ENCODE measurements around the gene PMS2. TPM values are rescaled to one million over a fixed set of nuclear protein-coding genes. Genes with fewer than 3 reads are reported as not detected.
"Not testable (repeated sequence)": the region's sequence is repeated elsewhere in the genome, so short reads cannot be mapped to it uniquely, and the experiment has no call there.

The PMS2 gene
- total RNA-seq, 1 experiment from 2014 or later, result 27.6 TPM

DNA sequence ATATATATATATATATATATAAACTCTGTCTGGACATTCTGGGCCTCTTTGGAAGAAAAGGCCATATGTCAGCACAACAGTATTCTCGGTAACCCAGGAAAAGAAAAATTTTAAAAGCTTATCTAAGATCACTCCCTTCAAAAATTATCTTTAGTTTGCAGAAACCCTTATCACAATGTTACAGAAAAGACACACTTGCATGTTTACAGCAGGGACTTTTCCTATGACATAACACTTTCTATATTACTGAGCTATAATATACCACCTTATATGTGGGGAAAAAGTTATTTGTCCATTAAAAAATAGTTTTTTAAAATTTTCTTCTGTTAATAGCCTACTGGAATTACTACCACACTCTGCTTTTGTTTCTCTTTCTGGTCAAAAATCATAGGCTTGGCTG, 47.8 kb upstream of the PMS2 start:
- TF ChIP-seq ELF1 (IDR thresholded peaks at IDR 0.05; ENCODE audit: borderline replicate concordance, low read depth) (no peak), ZNF274 (IDR thresholded peaks at IDR 0.05; ENCODE audit: low read depth, low read length) (no peak), CBX3 (IDR thresholded peaks at IDR 0.05; ENCODE audit: low read depth) (no peak), TCF7L2 (IDR thresholded peaks at IDR 0.05; ENCODE audit: borderline replicate concordance, extremely low read depth, insufficient read depth, insufficient read length) (no peak), ZFX (IDR thresholded peaks at IDR 0.05) (no peak), SRF (IDR thresholded peaks at IDR 0.05; ENCODE audit: low read depth) (no peak), FOSL1 (IDR thresholded peaks at IDR 0.05; ENCODE audit: low read depth) (no peak), JUND (IDR thresholded peaks at IDR 0.05) (no peak), YY1 (IDR thresholded peaks at IDR 0.05; ENCODE audit: extremely low read depth, insufficient replicate concordance, low read depth, low read length) (no peak), POLR2AphosphoS5 (IDR thresholded peaks at IDR 0.05; ENCODE audit: low read depth, low read length) (no peak), POLR2A (IDR thresholded peaks at IDR 0.05; ENCODE audit: borderline replicate concordance, extremely low read depth, insufficient read depth, insufficient read length) (no peak), SP1 (IDR thresholded peaks at IDR 0.05; ENCODE audit: low read depth) (no peak), CEBPB (IDR thresholded peaks at IDR 0.05; ENCODE audit: low read depth) (no peak), EGR1 (IDR thresholded peaks at IDR 0.05; ENCODE audit: low read depth) (no peak), EZH2phosphoT487 (IDR thresholded peaks at IDR 0.05; ENCODE audit: borderline replicate concordance) (no peak)
- TF ChIP-seq, protein P1, sequence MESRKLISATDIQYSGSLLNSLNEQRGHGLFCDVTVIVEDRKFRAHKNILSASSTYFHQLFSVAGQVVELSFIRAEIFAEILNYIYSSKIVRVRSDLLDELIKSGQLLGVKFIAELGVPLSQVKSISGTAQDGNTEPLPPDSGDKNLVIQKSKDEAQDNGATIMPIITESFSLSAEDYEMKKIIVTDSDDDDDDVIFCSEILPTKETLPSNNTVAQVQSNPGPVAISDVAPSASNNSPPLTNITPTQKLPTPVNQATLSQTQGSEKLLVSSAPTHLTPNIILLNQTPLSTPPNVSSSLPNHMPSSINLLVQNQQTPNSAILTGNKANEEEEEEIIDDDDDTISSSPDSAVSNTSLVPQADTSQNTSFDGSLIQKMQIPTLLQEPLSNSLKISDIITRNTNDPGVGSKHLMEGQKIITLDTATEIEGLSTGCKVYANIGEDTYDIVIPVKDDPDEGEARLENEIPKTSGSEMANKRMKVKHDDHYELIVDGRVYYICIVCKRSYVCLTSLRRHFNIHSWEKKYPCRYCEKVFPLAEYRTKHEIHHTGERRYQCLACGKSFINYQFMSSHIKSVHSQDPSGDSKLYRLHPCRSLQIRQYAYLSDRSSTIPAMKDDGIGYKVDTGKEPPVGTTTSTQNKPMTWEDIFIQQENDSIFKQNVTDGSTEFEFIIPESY (IDR thresholded peaks at IDR 0.05; ENCODE audit: extremely low read depth, insufficient replicate concordance, low read length), result no peak
- TF ChIP-seq, protein P2, sequence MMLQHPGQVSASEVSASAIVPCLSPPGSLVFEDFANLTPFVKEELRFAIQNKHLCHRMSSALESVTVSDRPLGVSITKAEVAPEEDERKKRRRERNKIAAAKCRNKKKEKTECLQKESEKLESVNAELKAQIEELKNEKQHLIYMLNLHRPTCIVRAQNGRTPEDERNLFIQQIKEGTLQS (IDR thresholded peaks at IDR 0.05), result no peak
- DNase-seq (ENCODE audit: low read depth, low spot score) (no peak), ATAC-seq (no peak)
- H3K4me3 ChIP-seq (replicated peaks in 1 of 2; ENCODE audit: low read depth in 1 of 2, low read length in 2 of 2), result no peak overlapping the region
- H3K27me3 ChIP-seq (ENCODE audit: insufficient read depth, low read length), result no peaks in the 10 kb centered on the region
- H3K9me2 ChIP-seq (ENCODE audit: insufficient read depth), result no peaks in the 10 kb centered on the region
- H3K4me2 ChIP-seq (ENCODE audit: low read length), result no peak overlapping the region
- no peak overlapping the region for H3K27ac ChIP-seq (ENCODE audit: low read depth, low read length)
- H3K79me2 ChIP-seq (ENCODE audit: insufficient read depth, low read length), result peaks cover 50% of the 10 kb centered on the region
- no peak overlapping the region for H2AFZ ChIP-seq (ENCODE audit: low read depth, low read length, poor library complexity, severe bottlenecking)
- RAD21 ChIA-PET (ENCODE audit: low non-redundant PET in 1 of 2, low total read pairs in 2 of 2, uncharacterized antibody in 2 of 2, unreplicated experiment in 2 of 2), result no interaction called here
- intact Hi-C loops (cut with micrococcal nuclease), result no loop called here
- H3K9me3 ChIP-seq (ENCODE audit: control insufficient read depth in 1 of 2, insufficient read depth in 1 of 2, low read depth in 1 of 2, low read length in 2 of 2), result no peaks in the 10 kb centered on the region
- CTCF ChIA-PET, result no interaction called here
- H3K36me3 ChIP-seq (ENCODE audit: control insufficient read depth in 1 of 2, insufficient read depth in 2 of 2, low read length in 2 of 2), result peaks cover 5 to 14% of the 10 kb centered on the region in 2 experiments; a peak in 3 of 4 replicates
- no peaks in the 10 kb centered on the region for H4K20me1 ChIP-seq (ENCODE audit: insufficient read depth)
- no peak overlapping the region for H3K9ac ChIP-seq (ENCODE audit: low read length)
- peaks cover 18 to 23% of the 10 kb centered on the region in 2 experiments for H3K4me1 ChIP-seq (ENCODE audit: control insufficient read depth in 1 of 2, insufficient read depth in 2 of 2, low read length in 2 of 2)
- POLR2A ChIA-PET, result interaction anchor here (1.0 kb wide), 1 partner anchor 10 kb away, joined by 4 read pairs; no protein-coding TSS in a partner anchor
- no TSS peak for BruUV-seq (replicated peaks)

DNA sequence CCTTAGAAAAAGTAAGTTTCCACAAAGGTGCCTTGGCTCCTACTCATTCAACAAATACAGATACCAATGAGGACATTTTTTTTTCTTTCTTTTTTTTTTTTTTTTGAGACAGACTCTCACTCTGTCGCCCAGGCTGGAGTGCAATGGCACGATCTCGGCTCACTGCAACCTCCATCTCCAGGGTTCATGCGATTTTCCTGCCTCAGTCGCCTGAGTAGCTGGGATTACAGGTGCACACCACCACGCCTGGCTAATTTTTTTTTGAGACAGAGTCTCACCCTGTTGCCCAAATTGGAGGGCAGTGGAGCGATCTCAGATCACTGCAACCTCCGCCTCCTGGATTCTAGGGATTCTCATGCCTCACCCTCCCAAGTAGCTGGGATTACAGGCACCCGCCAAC, 42.3 kb upstream of the PMS2 start:
- H4K20me1 ChIP-seq (ENCODE audit: insufficient read depth); intact Hi-C loops (cut with micrococcal nuclease); H3K4me1 ChIP-seq (ENCODE audit: control insufficient read depth in 1 of 2, insufficient read depth in 2 of 2, low read length in 2 of 2); H3K9me3 ChIP-seq (ENCODE audit: control insufficient read depth in 1 of 2, insufficient read depth in 1 of 2, low read depth in 1 of 2, low read length in 2 of 2); H3K9me2 ChIP-seq (ENCODE audit: insufficient read depth); DNase-seq (ENCODE audit: low read depth, low spot score); H2AFZ ChIP-seq (ENCODE audit: low read depth, low read length, poor library complexity, severe bottlenecking); H3K9ac ChIP-seq (ENCODE audit: low read length); CTCF ChIA-PET; POLR2A ChIA-PET; H3K4me2 ChIP-seq (ENCODE audit: low read length); RAD21 ChIA-PET (ENCODE audit: low non-redundant PET in 1 of 2, low total read pairs in 2 of 2, uncharacterized antibody in 2 of 2, unreplicated experiment in 2 of 2); ATAC-seq; H3K27ac ChIP-seq (ENCODE audit: low read depth, low read length); H3K27me3 ChIP-seq (ENCODE audit: insufficient read depth, low read length); H3K4me3 ChIP-seq (replicated peaks in 1 of 2; ENCODE audit: low read depth in 1 of 2, low read length in 2 of 2); BruUV-seq (replicated peaks): not testable (repeated sequence)
- H3K36me3 ChIP-seq (ENCODE audit: control insufficient read depth in 1 of 2, insufficient read depth in 2 of 2, low read length in 2 of 2), result peaks cover 16 to 37% of the 10 kb centered on the region in 2 experiments
- peaks cover 32% of the 10 kb centered on the region for H3K79me2 ChIP-seq (ENCODE audit: insufficient read depth, low read length)
